Neural cell (in vitro differentiated cells): ENCODE results near the gene SPATA9. TPM values are rescaled to one million over a fixed set of nuclear protein-coding genes. Genes with fewer than 3 reads are reported as not detected.
"Not testable (repeated sequence)": the region's sequence is repeated elsewhere in the genome, so short reads cannot be mapped to it uniquely, and the experiment has no call there.

ENCODE experiments used
- H2AFZ ChIP-seq: fragments of 200-600, 300-800 bp; sonication (generic), shearing (Covaris generic); 2 replicates; pipeline ENCODE4 v1.6.0; 2014; ENCODE audit warnings: low read depth, mild to moderate bottlenecking, antibody characterized with exemption, low read length, moderate library complexity
- H3F3A ChIP-seq: fragments of 200-600 bp; shearing (Covaris generic); 2 replicates; pipeline ENCODE4 v1.6.1; 2016; ENCODE audit warnings: mild to moderate bottlenecking, moderate library complexity, mixed read lengths, antibody characterized with exemption, low read length; ENCODE audit not compliant: insufficient read depth, poor library complexity, severe bottlenecking
- H3K27ac ChIP-seq: fragments of 200-600, 300-800 bp; sonication (generic), shearing (Covaris generic); 2 replicates; pipeline ENCODE4 v1.5.1; 2014; ENCODE audit warnings: mild to moderate bottlenecking, low read length, moderate library complexity
- H3K27me3 ChIP-seq: fragments of 300-800, 200-600 bp; sonication (generic), shearing (Covaris generic); 2 replicates; pipeline ENCODE4 v1.6.0; 2014; ENCODE audit warnings: mild to moderate bottlenecking, low read depth, low read length, moderate library complexity; ENCODE audit not compliant: insufficient read depth
- H3K36me3 ChIP-seq: fragments of 300-800, 200-600 bp; sonication (generic), shearing (Covaris generic); 2 replicates; pipeline ENCODE4 v1.5.1; 2014; ENCODE audit warnings: mild to moderate bottlenecking, antibody characterized with exemption, low read length, moderate library complexity; ENCODE audit not compliant: insufficient read depth
- H3K4me2 ChIP-seq: fragments of 300-800, 200-600 bp; sonication (generic), shearing (Covaris generic); 2 replicates; pipeline ENCODE4 v1.6.0; 2014; ENCODE audit warnings: mild to moderate bottlenecking, low read length
- H3K4me3 ChIP-seq: fragments of 300-800, 200-600 bp; sonication (generic), shearing (Covaris generic); 2 replicates; pipeline ENCODE4 v1.5.1; 2014; ENCODE audit warnings: mild to moderate bottlenecking, low read length, moderate library complexity
- H3K79me2 ChIP-seq: fragments of 200-600 bp; shearing (Covaris generic); replicated peaks from 2 replicates; pipeline ENCODE4 v1.6.0; 2014; ENCODE audit warnings: mild to moderate bottlenecking, low read length, moderate library complexity; ENCODE audit not compliant: insufficient read depth
- H3K9ac ChIP-seq: fragments of 300-800, 200-600 bp; sonication (generic), shearing (Covaris generic); 2 replicates; pipeline ENCODE4 v1.6.1; 2016; ENCODE audit warnings: mild to moderate bottlenecking, low read length, mixed read lengths
- H3K9me2 ChIP-seq: fragments of 200-600 bp; shearing (Covaris generic); 2 replicates; pipeline ENCODE4 v1.6.1; 2016; ENCODE audit warnings: mild to moderate bottlenecking, low read length, mixed read lengths; ENCODE audit not compliant: insufficient read depth
- H3K9me3 ChIP-seq: fragments of 200-600, 300-800 bp; sonication (generic), shearing (Covaris generic); 2 replicates; pipeline ENCODE4 v1.6.1; 2016; ENCODE audit warnings: mild to moderate bottlenecking, mixed run types, low read length, moderate library complexity, mixed read lengths
- H4K20me1 ChIP-seq: fragments of 200-600 bp; shearing (Covaris generic); 2 replicates; pipeline ENCODE4 v1.6.1; 2016; ENCODE audit warnings: mild to moderate bottlenecking, mixed run types; ENCODE audit not compliant: insufficient read depth
- CTCF ChIP-seq: fragments of 450-650 bp; IDR thresholded peaks from 2 replicates; pipeline ENCODE4 v1.5.1; 2014; ENCODE audit warnings: antibody characterized with exemption, mild to moderate bottlenecking, moderate library complexity; ENCODE audit not compliant: poor library complexity, severe bottlenecking
- EP300 ChIP-seq: fragments of 450-650 bp; conservative IDR thresholded peaks from 2 replicates; pipeline ENCODE4 v1.6.1; 2014; ENCODE audit warnings: antibody characterized with exemption, mild to moderate bottlenecking, moderate library complexity; ENCODE audit not compliant: poor library complexity, severe bottlenecking
- EZH2 ChIP-seq: fragments of 200-600, 300-800 bp; shearing (Covaris generic), sonication (generic); IDR thresholded peaks from 2 replicates; pipeline ENCODE4 v1.6.1; 2014; ENCODE audit warnings: antibody characterized with exemption, low read length, borderline replicate concordance, mild to moderate bottlenecking; ENCODE audit not compliant: insufficient read depth, poor library complexity, severe bottlenecking
- MXI1 ChIP-seq: fragments of 450-650 bp; conservative IDR thresholded peaks from 2 replicates; pipeline ENCODE4 v1.6.1; 2014; ENCODE audit warnings: antibody characterized with exemption, mild to moderate bottlenecking; ENCODE audit not compliant: poor library complexity, severe bottlenecking
- POLR2AphosphoS5 ChIP-seq: IDR thresholded peaks from 2 replicates; pipeline ENCODE4 v1.6.1; 2012
- RAD21 ChIP-seq: fragments of 450-650 bp; conservative IDR thresholded peaks from 2 replicates; pipeline ENCODE4 v1.6.1; 2014; ENCODE audit warnings: antibody characterized with exemption, mild to moderate bottlenecking, moderate library complexity
- REST ChIP-seq: IDR thresholded peaks from 2 replicates; pipeline ENCODE4 v1.6.1; 2012; ENCODE audit warnings: borderline replicate concordance
- SMC3 ChIP-seq: fragments of 450-650 bp; conservative IDR thresholded peaks from 2 replicates; pipeline ENCODE4 v1.6.1; 2014; ENCODE audit warnings: antibody characterized with exemption, mild to moderate bottlenecking, moderate library complexity; ENCODE audit not compliant: poor library complexity
- TAF1 ChIP-seq: IDR thresholded peaks from 2 replicates; pipeline ENCODE4 v1.6.1; 2012; ENCODE audit warnings: low read depth
- polyA plus RNA-seq: library from polyadenylated mRNA; depleted of rRNA; stranded (reverse); fragments of >200 nt; gene quantifications from 2 replicates; pipeline ENCODE4 v1.2.3, GENCODE V29; 2014

Gene SPATA9
- polyA plus RNA-seq, 1 donor from 2014 or later: 5.8 TPM

- TF ChIP-seq MXI1 (no peak), TAF1 (no peak), CTCF (no peak), REST (no peak), RAD21 (no peak), POLR2AphosphoS5 (no peak), EP300 (no peak), SMC3 (no peak), EZH2 (no peak)
- H3K4me2 ChIP-seq: no peak overlapping the region
- no peak overlapping the region for H3K4me3 ChIP-seq
Measured at GRCh38 chr5:95633671-95634070, 49.1 kb downstream of the SPATA9 start.

GRCh38 chr5:95632942-95633341 is 49.8 kb downstream of the SPATA9 start:
- not testable (repeated sequence) for H3K9me3 ChIP-seq, H3K9me2 ChIP-seq, H3F3A ChIP-seq, H2AFZ ChIP-seq, H3K4me2 ChIP-seq, H4K20me1 ChIP-seq, H3K27me3 ChIP-seq, H3K27ac ChIP-seq, H3K9ac ChIP-seq, H3K36me3 ChIP-seq, H3K79me2 ChIP-seq, H3K4me3 ChIP-seq

More at GRCh38 chr5:95633671-95634070, 49.1 kb downstream of the SPATA9 start:
- Histone ChIP-seq H3F3A (no peaks in the 10 kb centered on the region), H3K79me2 (no peaks in the 10 kb centered on the region), H3K27me3 (no peaks in the 10 kb centered on the region), H3K9ac (no peak overlapping the region), H4K20me1 (no peaks in the 10 kb centered on the region), H3K9me3 (no peaks in the 10 kb centered on the region), H2AFZ (no peak overlapping the region), H3K36me3 (no peaks in the 10 kb centered on the region), H3K27ac (no peak overlapping the region), H3K9me2 (no peaks in the 10 kb centered on the region)
